ENCODE results near the gene TMED3.

The TMED3 gene

DNA sequence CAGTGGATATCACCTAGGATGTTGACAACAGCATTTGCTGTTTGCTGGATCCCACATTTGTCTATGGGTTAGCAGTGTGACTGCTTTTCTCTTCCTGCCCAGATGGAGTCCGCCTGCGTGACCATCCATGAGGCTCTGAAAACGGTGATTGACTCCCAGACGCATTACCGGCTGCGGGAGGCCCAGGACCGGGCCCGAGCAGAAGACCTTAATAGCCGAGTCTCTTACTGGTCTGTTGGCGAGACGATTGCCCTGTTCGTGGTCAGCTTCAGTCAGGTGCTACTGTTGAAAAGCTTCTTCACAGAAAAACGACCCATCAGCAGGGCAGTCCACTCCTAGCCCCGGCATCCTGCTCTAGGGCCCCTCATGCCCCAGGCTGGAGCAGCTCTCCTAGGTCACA, 11.0 kb downstream of the TMED3 start (continued):
- TF ChIP-seq, protein P1, sequence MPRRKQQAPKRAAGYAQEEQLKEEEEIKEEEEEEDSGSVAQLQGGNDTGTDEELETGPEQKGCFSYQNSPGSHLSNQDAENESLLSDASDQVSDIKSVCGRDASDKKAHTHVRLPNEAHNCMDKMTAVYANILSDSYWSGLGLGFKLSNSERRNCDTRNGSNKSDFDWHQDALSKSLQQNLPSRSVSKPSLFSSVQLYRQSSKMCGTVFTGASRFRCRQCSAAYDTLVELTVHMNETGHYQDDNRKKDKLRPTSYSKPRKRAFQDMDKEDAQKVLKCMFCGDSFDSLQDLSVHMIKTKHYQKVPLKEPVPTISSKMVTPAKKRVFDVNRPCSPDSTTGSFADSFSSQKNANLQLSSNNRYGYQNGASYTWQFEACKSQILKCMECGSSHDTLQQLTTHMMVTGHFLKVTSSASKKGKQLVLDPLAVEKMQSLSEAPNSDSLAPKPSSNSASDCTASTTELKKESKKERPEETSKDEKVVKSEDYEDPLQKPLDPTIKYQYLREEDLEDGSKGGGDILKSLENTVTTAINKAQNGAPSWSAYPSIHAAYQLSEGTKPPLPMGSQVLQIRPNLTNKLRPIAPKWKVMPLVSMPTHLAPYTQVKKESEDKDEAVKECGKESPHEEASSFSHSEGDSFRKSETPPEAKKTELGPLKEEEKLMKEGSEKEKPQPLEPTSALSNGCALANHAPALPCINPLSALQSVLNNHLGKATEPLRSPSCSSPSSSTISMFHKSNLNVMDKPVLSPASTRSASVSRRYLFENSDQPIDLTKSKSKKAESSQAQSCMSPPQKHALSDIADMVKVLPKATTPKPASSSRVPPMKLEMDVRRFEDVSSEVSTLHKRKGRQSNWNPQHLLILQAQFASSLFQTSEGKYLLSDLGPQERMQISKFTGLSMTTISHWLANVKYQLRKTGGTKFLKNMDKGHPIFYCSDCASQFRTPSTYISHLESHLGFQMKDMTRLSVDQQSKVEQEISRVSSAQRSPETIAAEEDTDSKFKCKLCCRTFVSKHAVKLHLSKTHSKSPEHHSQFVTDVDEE (CRISPR knock-in tag; IDR thresholded peaks at IDR 0.05): no peak
- TF ChIP-seq ZC3H10 (CRISPR knock-in tag; IDR thresholded peaks at IDR 0.05) (no peak), CSDC2 (CRISPR knock-in tag; IDR thresholded peaks at IDR 0.05) (no peak), ISL1 (CRISPR knock-in tag; IDR thresholded peaks at IDR 0.05) (no peak)

DNA sequence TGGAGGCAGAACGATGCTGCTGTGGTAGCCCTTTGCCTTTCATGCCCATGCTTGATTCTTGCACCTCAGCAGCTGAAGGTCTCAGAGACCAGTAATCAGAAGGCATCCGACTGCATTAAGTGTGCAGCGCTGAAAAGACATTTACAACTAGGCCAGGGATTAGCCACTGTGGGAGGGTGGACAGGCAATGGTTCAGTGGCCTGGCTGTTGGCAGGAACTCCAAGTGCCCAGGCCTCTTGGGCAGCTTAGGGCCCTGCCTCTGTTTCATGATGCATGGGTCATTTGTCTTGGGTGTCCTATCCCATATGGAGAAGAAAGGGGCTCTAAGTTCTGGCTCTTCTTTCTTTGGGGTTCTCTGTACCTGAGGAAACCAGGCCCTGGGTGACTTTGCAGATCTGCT, 11.4 kb downstream of the TMED3 start:
- ATAC-seq: no peak
- TF ChIP-seq, protein P2, sequence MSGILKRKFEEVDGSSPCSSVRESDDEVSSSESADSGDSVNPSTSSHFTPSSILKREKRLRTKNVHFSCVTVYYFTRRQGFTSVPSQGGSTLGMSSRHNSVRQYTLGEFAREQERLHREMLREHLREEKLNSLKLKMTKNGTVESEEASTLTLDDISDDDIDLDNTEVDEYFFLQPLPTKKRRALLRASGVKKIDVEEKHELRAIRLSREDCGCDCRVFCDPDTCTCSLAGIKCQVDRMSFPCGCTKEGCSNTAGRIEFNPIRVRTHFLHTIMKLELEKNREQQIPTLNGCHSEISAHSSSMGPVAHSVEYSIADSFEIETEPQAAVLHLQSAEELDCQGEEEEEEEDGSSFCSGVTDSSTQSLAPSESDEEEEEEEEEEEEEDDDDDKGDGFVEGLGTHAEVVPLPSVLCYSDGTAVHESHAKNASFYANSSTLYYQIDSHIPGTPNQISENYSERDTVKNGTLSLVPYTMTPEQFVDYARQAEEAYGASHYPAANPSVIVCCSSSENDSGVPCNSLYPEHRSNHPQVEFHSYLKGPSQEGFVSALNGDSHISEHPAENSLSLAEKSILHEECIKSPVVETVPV (CRISPR knock-in tag; IDR thresholded peaks at IDR 0.05): no peak
- TF ChIP-seq BACH2 (CRISPR knock-in tag; IDR thresholded peaks at IDR 0.05; ENCODE audit: borderline replicate concordance) (no peak), OSR1 (CRISPR knock-in tag; IDR thresholded peaks at IDR 0.05) (no peak), ZNF565 (CRISPR knock-in tag; conservative IDR thresholded peaks at IDR 0.05; ENCODE audit: low read depth) (no peak), GLIS3 (CRISPR knock-in tag; IDR thresholded peaks at IDR 0.05) (no peak)
- TF ChIP-seq, protein P3, sequence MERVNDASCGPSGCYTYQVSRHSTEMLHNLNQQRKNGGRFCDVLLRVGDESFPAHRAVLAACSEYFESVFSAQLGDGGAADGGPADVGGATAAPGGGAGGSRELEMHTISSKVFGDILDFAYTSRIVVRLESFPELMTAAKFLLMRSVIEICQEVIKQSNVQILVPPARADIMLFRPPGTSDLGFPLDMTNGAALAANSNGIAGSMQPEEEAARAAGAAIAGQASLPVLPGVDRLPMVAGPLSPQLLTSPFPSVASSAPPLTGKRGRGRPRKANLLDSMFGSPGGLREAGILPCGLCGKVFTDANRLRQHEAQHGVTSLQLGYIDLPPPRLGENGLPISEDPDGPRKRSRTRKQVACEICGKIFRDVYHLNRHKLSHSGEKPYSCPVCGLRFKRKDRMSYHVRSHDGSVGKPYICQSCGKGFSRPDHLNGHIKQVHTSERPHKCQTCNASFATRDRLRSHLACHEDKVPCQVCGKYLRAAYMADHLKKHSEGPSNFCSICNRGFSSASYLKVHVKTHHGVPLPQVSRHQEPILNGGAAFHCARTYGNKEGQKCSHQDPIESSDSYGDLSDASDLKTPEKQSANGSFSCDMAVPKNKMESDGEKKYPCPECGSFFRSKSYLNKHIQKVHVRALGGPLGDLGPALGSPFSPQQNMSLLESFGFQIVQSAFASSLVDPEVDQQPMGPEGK (CRISPR knock-in tag; IDR thresholded peaks at IDR 0.05; ENCODE audit: borderline replicate concordance): no peak

DNA sequence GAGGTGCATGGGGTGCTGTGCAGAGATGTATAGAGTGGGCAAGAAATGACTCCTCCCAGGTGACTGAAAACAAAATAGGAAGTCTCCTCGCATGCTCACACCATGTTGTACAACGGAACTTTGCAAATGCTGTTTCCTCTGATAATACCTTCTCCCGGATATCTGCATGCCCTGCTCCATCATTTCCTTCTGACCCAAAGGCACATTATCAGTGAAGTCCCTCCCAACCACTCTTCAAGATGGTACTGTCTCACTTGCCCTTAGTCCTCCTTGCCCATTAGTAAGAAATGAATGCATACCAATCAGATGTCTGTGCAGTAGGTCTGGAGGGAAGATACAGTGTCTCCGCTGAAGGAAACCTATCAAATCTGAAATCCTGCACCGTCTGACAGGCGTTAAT, 12.0 kb downstream of the TMED3 start:
- ATAC-seq: no peak
- no peak for TF ChIP-seq ZC3H10 (CRISPR knock-in tag; IDR thresholded peaks at IDR 0.05)
- no peak for TF ChIP-seq TOX (CRISPR knock-in tag; IDR thresholded peaks at IDR 0.05; ENCODE audit: borderline replicate concordance)
- TF ChIP-seq OSR1 (CRISPR knock-in tag; IDR thresholded peaks at IDR 0.05): no peak
- no peak for TF ChIP-seq ISL1 (CRISPR knock-in tag; IDR thresholded peaks at IDR 0.05)
- TF ChIP-seq ZNF70 (CRISPR knock-in tag; IDR thresholded peaks at IDR 0.05): no peak

DNA sequence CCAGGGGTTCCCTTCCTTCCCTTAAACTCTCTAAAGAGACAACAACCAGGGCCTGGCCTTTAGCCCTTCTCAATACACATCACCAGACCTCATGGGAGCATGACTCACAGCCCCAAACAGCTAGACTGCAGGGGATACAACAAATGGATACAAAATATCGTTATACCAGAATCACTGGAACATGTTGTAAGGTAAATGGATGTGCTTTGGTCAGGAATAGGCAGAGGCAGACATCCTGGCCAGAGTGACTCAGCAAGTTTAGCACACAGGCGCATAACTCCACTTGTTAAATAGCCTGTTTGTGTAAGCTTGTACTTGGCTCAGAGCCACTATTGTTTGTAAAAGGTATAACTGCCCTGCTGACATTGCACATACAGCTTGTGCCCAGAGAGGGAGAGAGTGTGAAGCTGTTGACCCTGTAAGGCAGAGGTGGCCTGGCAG, 18.3 kb downstream of the TMED3 start:
- ATAC-seq: peak; percentile 47
- TF ChIP-seq ISL1 (CRISPR knock-in tag; IDR thresholded peaks at IDR 0.05) (peak; percentile 19; the same call in 1 of the 2 replicates), OSR1 (CRISPR knock-in tag; IDR thresholded peaks at IDR 0.05) (no peak)

DNA sequence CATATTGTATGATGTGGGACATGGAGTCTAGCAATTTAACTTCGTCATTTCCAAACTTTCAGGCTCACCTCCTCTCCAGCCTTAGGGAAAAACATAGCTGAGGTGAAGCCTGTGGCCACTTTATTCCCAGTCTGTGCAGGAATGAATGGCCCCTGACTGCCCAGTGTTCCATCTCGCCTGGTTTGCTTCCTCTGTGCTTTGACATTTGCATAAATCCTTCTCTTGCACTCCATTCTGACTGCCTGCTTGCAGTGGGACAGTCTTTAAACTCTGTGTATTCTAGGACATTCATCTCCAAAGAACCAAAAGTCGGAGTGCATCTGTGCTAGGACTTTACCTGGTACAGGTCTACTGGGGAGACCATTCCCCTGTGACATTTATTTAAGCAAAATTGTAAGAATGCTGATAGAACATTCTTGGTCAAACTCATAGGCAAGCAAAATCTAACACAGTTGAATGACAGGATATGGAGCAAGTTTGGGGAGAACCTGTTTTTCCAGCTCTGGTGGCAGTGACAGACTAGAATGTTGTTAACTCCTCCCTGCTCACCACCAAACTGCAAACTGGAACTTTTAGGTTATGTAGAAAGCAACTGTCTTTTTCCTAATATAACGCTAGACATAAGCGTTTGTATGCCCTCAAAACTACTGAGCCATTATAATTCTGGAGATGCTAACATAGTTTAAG, 22.1 kb downstream of the TMED3 start:
- ATAC-seq: no peak
- TF ChIP-seq, protein P3 (CRISPR knock-in tag; IDR thresholded peaks at IDR 0.05; ENCODE audit: borderline replicate concordance): no peak
- TF ChIP-seq ZC3H10 (CRISPR knock-in tag; IDR thresholded peaks at IDR 0.05): no peak
- no peak for TF ChIP-seq TOX (CRISPR knock-in tag; IDR thresholded peaks at IDR 0.05; ENCODE audit: borderline replicate concordance)
- TF ChIP-seq, protein P1 (CRISPR knock-in tag; IDR thresholded peaks at IDR 0.05): no peak
- no peak for TF ChIP-seq ZNF70 (CRISPR knock-in tag; IDR thresholded peaks at IDR 0.05)
- no peak for TF ChIP-seq GLIS3 (CRISPR knock-in tag; IDR thresholded peaks at IDR 0.05)
- no peak for TF ChIP-seq ISL1 (CRISPR knock-in tag; IDR thresholded peaks at IDR 0.05)
- no peak for TF ChIP-seq CSDC2 (CRISPR knock-in tag; IDR thresholded peaks at IDR 0.05)
- no peak for TF ChIP-seq ESRRG (CRISPR knock-in tag; IDR thresholded peaks at IDR 0.05)
- TF ChIP-seq TCF4 (CRISPR knock-in tag; IDR thresholded peaks at IDR 0.05; ENCODE audit: borderline replicate concordance): no peak
- TF ChIP-seq OSR1 (CRISPR knock-in tag; IDR thresholded peaks at IDR 0.05): no peak
- no peak for TF ChIP-seq PPARA (CRISPR knock-in tag; IDR thresholded peaks at IDR 0.05; ENCODE audit: borderline replicate concordance)

Data from SK-N-SH treated with all-trans-retinoic acid at 6 μM for 48 hours (cell line).